Natural killer cell treated with Interleukin-12 subunit alpha and Interleukin-12 subunit beta and Interleukin-15 and Interleukin-18, amount 100 ng/mL, for 72 hours (primary cell): ENCODE measurements around the gene UEVLD. TPM values are rescaled to one million over a fixed set of nuclear protein-coding genes. Genes with fewer than 3 reads are reported as not detected.

Experiments
- ATAC-seq, 2 donors: fragments of 150-1000 bp; cut with Tn5 transposase in 1 of 2; sonication (Bioruptor Pico), chemical (Tn5 transposase) in 1 of 2; 2 replicates each; pipeline ENCODE4 v1.10.0; 2021
- DNase-seq: peaks from one replicate; pipeline ENCODE4 v3.0.0; 2022; ENCODE audit warnings: low spot score
- H3K27ac Mint-ChIP-seq, 2 donors: 1 replicate in 1 of 2; 2 replicates in 1 of 2; pipeline ENCODE4 v1.8.0; 2022; ENCODE audit warnings: mixed read lengths in 2 of 2, mild to moderate bottlenecking in 1 of 2, moderate library complexity in 1 of 2
- H3K27me3 Mint-ChIP-seq, 2 donors: 1 replicate in 1 of 2; 2 replicates in 1 of 2; pipeline ENCODE4 v1.8.0; 2022; ENCODE audit warnings: mixed read lengths in 2 of 2
- H3K36me3 Mint-ChIP-seq: one replicate; pipeline ENCODE4 v1.8.0; 2022; ENCODE audit warnings: mixed read lengths
- H3K4me1 Mint-ChIP-seq, 2 donors: 1 replicate in 1 of 2; 2 replicates in 1 of 2; pipeline ENCODE4 v1.8.0; 2022; ENCODE audit warnings: low read depth in 2 of 2, mixed read lengths in 2 of 2, mild to moderate bottlenecking in 1 of 2
- H3K4me3 Mint-ChIP-seq: one replicate; pipeline ENCODE4 v1.8.0; 2022; ENCODE audit warnings: mixed read lengths
- H3K9me3 Mint-ChIP-seq: 2 replicates; pipeline ENCODE4 v1.8.0; 2022; ENCODE audit warnings: mixed read lengths
- total RNA-seq, 2 donors: library from RNA; stranded (reverse); gene quantifications; one replicate each; pipeline ENCODE4 v1.2.3, GENCODE V29; 2022

Gene UEVLD
- total RNA-seq, 2 donors from 2014 or later = 18.8 to 38.8 TPM

DNA sequence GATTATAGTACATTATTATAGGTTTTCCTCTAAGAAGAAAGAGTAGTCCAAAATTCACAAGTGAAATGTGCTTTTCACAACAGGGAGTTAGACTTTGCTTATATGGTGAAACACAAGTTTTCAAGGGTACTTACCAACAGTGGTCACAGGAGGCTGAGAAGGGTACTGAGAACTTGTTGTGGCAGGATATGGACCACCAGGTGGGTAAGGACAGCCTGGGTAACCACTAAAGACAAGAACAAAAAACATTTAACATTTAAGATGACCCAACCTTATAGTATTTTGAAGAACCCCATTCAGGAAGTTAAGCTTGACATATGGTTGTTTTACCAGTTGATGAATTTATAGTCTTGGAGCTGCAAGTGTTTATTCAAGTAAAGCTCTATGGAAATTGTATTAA lies 86.2 kb downstream of the UEVLD start:
- Mint-ChIP-seq H3K36me3 (peaks cover 27% of the 10 kb centered on the region), H3K4me1 (no peaks in the 10 kb centered on the region), H3K27ac (no peak overlapping the region), H3K27me3 (no peaks in the 10 kb centered on the region), H3K9me3 (no peaks in the 10 kb centered on the region), H3K4me3 (no peak overlapping the region)
- DNase-seq = no peak
- no peak for ATAC-seq

DNA sequence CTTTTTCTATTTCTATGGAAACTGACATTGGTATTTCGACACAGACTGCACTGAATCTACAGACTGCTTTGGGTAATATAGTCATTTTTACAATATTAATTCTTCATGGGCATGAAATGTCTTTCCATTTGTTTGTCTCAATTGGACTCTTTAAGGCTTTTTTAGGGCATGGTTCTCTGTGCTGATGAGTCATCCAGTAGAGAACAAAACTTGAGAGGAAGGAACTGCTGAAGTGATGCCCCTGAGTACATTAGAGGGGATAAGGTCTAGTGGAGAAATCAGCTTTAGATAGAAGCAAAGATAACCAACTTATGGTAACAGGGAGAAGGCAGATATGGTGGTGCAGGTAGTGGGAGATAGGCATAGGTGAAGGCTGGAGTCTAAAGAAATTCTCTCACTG lies 86.9 kb downstream of the UEVLD start:
- ATAC-seq = no peak
- no peak for DNase-seq
- Mint-ChIP-seq H3K4me3 (no peak overlapping the region), H3K4me1 (no peaks in the 10 kb centered on the region), H3K27me3 (no peaks in the 10 kb centered on the region), H3K9me3 (no peaks in the 10 kb centered on the region), H3K36me3 (peaks cover 24% of the 10 kb centered on the region), H3K27ac (peak overlapping the region in 1 of 2 donors; percentile 2)

DNA sequence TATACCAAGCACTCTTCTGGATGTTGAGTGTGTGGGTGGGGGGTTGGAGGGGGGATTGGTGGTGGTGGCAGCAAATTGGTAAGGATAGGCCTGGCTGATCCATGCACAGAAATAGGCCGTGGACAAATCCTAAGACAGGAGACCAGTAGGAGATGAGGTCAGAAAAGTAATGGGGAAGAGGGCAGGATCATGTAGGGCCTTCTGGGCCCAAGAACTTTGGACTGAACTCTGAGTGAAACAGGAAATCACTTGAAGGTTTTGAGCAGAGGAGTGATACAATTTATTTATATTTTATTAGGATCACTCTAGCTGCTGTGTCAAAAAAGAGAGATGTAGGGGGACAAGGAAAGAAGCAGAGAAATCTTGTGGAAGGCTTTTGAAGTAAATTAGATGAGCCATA lies 90.5 kb downstream of the UEVLD start:
- ATAC-seq (no peak), DNase-seq (no peak)
- no peaks in the 10 kb centered on the region for H3K9me3 Mint-ChIP-seq
- H3K4me3 Mint-ChIP-seq = no peak overlapping the region
- peaks cover 24% of the 10 kb centered on the region for H3K36me3 Mint-ChIP-seq
- H3K27me3 Mint-ChIP-seq = no peaks in the 10 kb centered on the region
- H3K4me1 Mint-ChIP-seq = no peaks in the 10 kb centered on the region
- H3K27ac Mint-ChIP-seq = no peak overlapping the region

DNA sequence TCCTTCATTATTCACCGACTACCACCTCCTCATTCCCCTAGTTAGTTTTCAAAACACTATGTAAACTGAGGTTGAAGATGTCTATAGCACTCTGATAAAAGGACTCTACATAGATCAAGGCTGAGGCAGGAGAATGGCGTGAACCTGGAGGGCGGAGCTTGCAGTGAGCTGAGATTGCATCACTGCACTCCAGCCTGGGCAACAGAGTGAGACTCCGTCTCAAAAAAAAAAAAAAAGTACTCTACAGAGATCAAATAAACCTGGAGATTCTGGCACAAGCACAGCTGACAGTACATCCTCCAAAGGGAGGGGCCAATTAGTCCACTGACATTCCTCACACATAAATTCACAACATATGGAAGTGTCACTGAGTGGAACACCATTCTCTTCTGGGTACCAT lies 92.8 kb downstream of the UEVLD start:
- Mint-ChIP-seq H3K4me1 (peaks cover 0 to under 1% of the 10 kb centered on the region in 2 donors), H3K27me3 (no peaks in the 10 kb centered on the region), H3K4me3 (no peak overlapping the region), H3K27ac (no peak overlapping the region), H3K36me3 (peaks cover 16% of the 10 kb centered on the region), H3K9me3 (no peaks in the 10 kb centered on the region)
- DNase-seq (no peak), ATAC-seq (no peak)

DNA sequence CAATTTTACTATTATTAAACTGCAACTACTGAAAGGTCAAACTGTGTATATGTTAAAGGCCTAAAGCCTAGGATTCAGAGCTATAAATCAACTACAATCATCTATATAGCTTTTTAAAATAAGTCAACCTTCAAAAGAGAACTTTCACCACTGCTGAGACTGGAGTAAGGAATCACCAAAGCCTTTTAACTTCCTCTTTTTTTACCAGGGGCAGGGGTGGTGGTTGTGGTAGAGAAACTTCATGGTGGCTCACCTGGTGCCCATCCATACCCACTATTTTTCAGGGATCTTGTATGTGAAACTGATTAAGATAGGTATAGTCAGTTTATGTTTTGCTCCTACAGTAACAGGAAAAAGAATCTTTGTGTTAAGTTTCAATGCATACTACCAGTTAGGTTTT lies 93.3 kb downstream of the UEVLD start:
- Mint-ChIP-seq H3K4me3 (no peak overlapping the region), H3K4me1 (peaks cover 0 to 3% of the 10 kb centered on the region in 2 donors), H3K36me3 (peaks cover 20% of the 10 kb centered on the region), H3K9me3 (no peaks in the 10 kb centered on the region), H3K27ac (no peak overlapping the region), H3K27me3 (no peaks in the 10 kb centered on the region)
- ATAC-seq = no peak
- DNase-seq = no peak

DNA sequence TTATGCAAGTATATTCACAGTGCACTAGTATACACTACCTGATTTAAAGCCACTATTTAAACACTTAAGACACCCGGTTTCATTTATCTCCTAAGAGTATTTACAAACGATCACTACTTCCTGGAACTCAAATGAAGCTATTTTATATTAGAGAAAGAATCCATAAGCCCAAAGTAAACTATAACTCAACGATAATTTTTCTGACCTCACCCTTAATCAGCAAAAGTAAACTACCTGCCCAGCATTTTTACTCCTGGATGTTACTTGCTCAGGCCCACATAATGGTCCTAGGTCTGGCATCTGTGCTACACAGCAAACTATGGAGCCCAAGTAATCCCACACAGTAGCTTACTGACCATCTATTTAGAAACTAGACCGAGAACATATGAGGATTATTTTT lies 95.2 kb downstream of the UEVLD start:
- no peaks in the 10 kb centered on the region for H3K27me3 Mint-ChIP-seq
- H3K4me3 Mint-ChIP-seq = no peak overlapping the region
- ATAC-seq (no peak), DNase-seq (no peak)
- H3K27ac Mint-ChIP-seq = peak overlapping the region in 1 of 2 donors; percentile 15
- peaks cover 14% of the 10 kb centered on the region for H3K36me3 Mint-ChIP-seq
- H3K9me3 Mint-ChIP-seq = no peaks in the 10 kb centered on the region
- peaks cover 0 to 3% of the 10 kb centered on the region in 2 donors for H3K4me1 Mint-ChIP-seq

DNA sequence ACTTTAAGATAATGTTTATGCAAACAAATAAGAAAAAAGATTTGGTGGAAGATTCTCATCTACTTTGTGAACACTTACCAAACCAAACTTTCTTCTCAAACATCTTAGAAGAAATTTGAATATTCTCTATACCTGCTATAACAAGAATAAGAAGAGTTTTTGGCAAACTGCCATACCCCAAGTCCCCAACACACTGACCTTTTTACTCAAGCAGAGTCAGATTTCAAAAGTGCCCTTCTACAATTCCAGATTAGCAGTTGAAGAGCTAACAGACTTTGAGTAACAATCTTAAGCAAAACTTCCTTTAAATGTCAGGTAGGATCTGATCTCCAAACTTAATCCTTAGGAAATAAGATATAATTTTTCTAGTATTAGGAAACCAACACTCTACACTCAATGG lies 95.6 kb downstream of the UEVLD start:
- DNase-seq (no peak), ATAC-seq (no peak)
- H3K27ac Mint-ChIP-seq = peak overlapping the region in 1 of 2 donors; percentile 15
- H3K9me3 Mint-ChIP-seq = no peaks in the 10 kb centered on the region
- peaks cover 14% of the 10 kb centered on the region for H3K36me3 Mint-ChIP-seq
- no peak overlapping the region for H3K4me3 Mint-ChIP-seq
- H3K27me3 Mint-ChIP-seq = no peaks in the 10 kb centered on the region
- H3K4me1 Mint-ChIP-seq = peaks cover 0 to 3% of the 10 kb centered on the region in 2 donors

DNA sequence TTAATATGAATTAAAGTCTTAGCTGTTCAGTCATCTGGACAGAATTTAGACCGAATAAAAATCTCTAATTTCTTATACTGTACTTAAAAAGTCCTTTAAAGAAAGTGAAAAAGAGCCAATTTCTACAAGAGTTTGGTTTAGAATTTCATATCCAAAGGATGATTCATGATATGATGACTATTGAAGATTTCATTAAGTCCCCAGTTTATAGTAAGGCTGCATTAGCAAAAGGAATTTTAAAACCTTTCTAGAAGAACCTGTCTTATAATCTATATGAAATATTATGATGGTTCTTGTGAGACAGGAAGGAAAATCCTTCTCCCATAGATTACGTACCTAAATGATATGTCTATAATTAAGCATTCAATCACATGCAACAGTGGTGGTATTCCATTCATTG lies 96.6 kb downstream of the UEVLD start:
- ATAC-seq (no peak), DNase-seq (no peak)
- H3K4me3 Mint-ChIP-seq = no peak overlapping the region
- peaks cover 14% of the 10 kb centered on the region for H3K36me3 Mint-ChIP-seq
- H3K9me3 Mint-ChIP-seq = no peaks in the 10 kb centered on the region
- peaks cover 0 to 3% of the 10 kb centered on the region in 2 donors for H3K4me1 Mint-ChIP-seq
- H3K27ac Mint-ChIP-seq = no peak overlapping the region
- no peaks in the 10 kb centered on the region for H3K27me3 Mint-ChIP-seq

DNA sequence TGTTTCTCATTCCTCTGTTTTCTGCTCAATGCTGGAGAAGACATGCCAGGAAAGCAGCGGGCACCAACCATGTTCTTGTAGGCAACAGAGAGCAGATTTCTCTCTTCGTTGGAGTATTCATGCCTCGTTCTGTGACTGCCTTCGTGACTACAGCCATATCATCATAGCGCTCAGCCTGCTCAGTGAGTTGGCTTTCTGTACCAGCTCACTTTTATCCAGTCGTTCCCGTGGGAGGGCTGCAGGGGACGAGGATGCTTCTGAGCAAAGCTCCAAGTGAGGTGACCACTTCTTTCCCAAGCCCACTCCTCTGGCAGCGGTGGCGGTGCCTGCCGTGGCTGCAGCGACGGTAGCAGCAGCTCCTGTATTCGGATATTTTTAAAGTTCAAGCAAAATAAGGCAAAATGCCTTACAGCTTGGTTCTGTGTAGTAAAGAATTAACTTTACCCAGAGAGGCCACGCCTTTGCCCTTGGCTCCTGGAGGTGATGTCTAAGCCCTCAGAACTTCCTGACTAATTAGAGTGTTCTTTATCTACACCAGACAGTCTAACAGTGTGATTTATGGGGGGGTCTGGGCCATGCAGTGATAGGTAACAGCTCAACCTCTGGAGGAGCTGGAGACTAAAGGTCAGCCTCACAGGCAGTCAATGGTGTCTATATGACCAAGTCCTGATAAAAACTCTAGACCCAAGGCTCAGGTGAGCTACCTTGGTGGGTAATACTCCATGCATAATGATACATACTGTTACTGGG lies 97.6 kb downstream of the UEVLD start:
- Mint-ChIP-seq H3K4me1 (peaks cover 5 to 8% of the 10 kb centered on the region in 2 donors), H3K4me3 (no peak overlapping the region), H3K27ac (no peak overlapping the region), H3K27me3 (no peaks in the 10 kb centered on the region), H3K9me3 (no peaks in the 10 kb centered on the region), H3K36me3 (peaks cover 14% of the 10 kb centered on the region)
- DNase-seq (no peak), ATAC-seq (no peak)

DNA sequence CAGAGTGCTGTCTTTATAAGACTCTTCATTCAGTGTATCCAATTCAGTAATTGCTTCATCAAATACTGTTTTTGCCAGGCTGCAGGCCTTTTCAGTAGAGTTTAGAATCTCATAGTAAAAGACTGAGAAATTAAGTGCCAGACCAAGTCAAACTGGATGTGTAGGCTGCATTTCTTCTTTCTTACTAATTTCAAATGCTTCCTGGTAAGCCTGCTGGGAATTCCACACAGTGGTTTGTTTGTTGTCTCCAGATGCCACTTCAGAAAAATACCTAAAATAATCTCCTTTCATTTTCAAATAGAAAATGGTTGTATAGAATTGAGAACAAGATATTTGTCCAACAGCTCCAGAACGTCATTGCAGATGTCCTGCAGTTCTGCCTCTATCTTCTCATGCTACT lies 98.2 kb downstream of the UEVLD start:
- Mint-ChIP-seq H3K4me1 (peaks cover 7 to 10% of the 10 kb centered on the region in 2 donors), H3K36me3 (peaks cover 14% of the 10 kb centered on the region), H3K27ac (no peak overlapping the region), H3K27me3 (no peaks in the 10 kb centered on the region), H3K9me3 (no peaks in the 10 kb centered on the region), H3K4me3 (no peak overlapping the region)
- ATAC-seq = no peak
- no peak for DNase-seq

DNA sequence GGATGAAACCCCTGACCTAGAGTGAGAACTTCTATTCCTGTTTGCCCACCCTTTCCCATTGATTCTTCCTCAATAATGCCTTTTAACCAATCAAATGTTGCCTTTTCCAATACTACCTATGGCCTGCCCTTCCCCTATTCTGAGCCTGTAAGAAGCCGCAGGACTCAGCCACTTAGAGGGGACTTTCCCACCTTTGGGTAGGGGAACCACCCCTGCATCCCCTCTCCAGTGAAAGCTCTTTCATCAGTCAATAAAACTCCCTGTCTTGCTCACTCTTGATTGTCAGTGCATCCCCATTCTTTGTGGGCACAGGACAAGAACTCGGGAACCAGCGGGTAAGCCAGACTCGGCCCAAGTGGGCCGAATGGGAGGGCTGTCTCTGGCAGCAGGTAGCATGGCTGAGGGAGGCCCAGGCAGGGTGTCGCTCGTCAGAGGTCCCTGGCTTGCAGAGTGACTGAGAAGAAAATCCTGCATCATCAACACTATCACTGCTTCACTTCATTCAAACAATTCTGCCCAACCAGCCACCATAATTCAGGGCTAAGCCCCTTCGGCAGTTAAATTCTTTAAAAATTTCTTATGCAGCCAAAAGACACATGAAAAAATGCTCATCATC lies 102.5 kb downstream of the UEVLD start:
- peak overlapping the region in 1 of 2 donors; percentile 73 for H3K27ac Mint-ChIP-seq
- DNase-seq = no peak
- no peaks in the 10 kb centered on the region for H3K27me3 Mint-ChIP-seq
- H3K4me3 Mint-ChIP-seq = no peak overlapping the region
- peaks cover 27% of the 10 kb centered on the region for H3K36me3 Mint-ChIP-seq
- H3K4me1 Mint-ChIP-seq = peaks cover 7 to 10% of the 10 kb centered on the region in 2 donors
- H3K9me3 Mint-ChIP-seq = no peaks in the 10 kb centered on the region
- ATAC-seq = peak; percentile 62 to 77

Other genes with a start within 250 kb of the UEVLD start
- gene LDHA, start 194.2 kb downstream of the UEVLD start, total RNA-seq = 1,000 to 10,000 TPM in 1 of 2 donors, 100 to 1,000 TPM in 1; 958 to 1,144 TPM
- gene LDHC, start 176.4 kb downstream of the UEVLD start, total RNA-seq = not detected
- gene LDHAL6A, start 132.9 kb downstream of the UEVLD start, total RNA-seq = not detected
- gene TSG101, start 61.8 kb downstream of the UEVLD start, total RNA-seq = 10 to 100 TPM; 25.3 to 38.7 TPM
- gene MISFA, start 11.1 kb upstream of the UEVLD start, total RNA-seq = 1 to 10 TPM; 3.2 to 3.3 TPM
- 10 to 100 TPM; 28.8 to 33.4 TPM for gene SPTY2D1, start 45.6 kb upstream of the UEVLD start, total RNA-seq
- gene TMEM86A, start 110.0 kb upstream of the UEVLD start, total RNA-seq = under 1 TPM; 0.21 to 0.59 TPM
- gene IGSF22, start 137.5 kb upstream of the UEVLD start, total RNA-seq = not detected
- not detected for gene PTPN5, start 203.1 kb upstream of the UEVLD start, total RNA-seq